Keratinocyte (primary cell): ENCODE data around the gene SDK1. TPM values are rescaled to one million over a fixed set of nuclear protein-coding genes. Genes with fewer than 3 reads are reported as not detected.

Source experiments
- DNase-seq: peaks from one replicate; pipeline ENCODE4 v3.0.0-alpha.2; 2011; ENCODE audit warnings: low read depth, missing footprints, low spot score
- FAIRE-seq: peaks from 2 replicates; lab custom pipeline; 2011; peaks lifted over from hg19 to GRCh38; lab: Jason Lieb, UNC
- H2AFZ ChIP-seq: 2 replicates; pipeline ENCODE4 v1.6.0; 2012; ENCODE audit warnings: low read length, control low read depth, inconsistent platforms; ENCODE audit not compliant: control insufficient read depth
- H3K27ac ChIP-seq: 2 replicates; pipeline ENCODE4 v1.5.1; 2011; ENCODE audit warnings: low read length; ENCODE audit not compliant: control insufficient read depth, insufficient read depth
- H3K27me3 ChIP-seq: 3 replicates; pipeline ENCODE4 v1.6.0; 2011; ENCODE audit warnings: low read length; ENCODE audit not compliant: control insufficient read depth, insufficient read depth; ENCODE audit errors: extremely low read depth
- H3K36me3 ChIP-seq, 2 experiments: 2 replicates in 1 of 2; 3 replicates in 1 of 2; pipeline ENCODE4 v1.5.1; 2011; ENCODE audit warnings: low read length in 2 of 2, mild to moderate bottlenecking in 1 of 2; ENCODE audit not compliant: control insufficient read depth in 2 of 2, insufficient read depth in 2 of 2; ENCODE audit errors: extremely low read depth in 1 of 2
- H3K4me1 ChIP-seq: 3 replicates; pipeline ENCODE4 v1.5.1; 2011; ENCODE audit warnings: low read length; ENCODE audit not compliant: control insufficient read depth, insufficient read depth; ENCODE audit errors: extremely low read depth
- H3K4me2 ChIP-seq: 3 replicates; pipeline ENCODE4 v1.6.0; 2011; ENCODE audit warnings: low read depth, low read length; ENCODE audit not compliant: control insufficient read depth, insufficient read depth; ENCODE audit errors: extremely low read depth
- H3K4me3 ChIP-seq, 3 experiments: fragments of 200-600 bp in 1 of 3; sonication (generic) in 1 of 3; 2 replicates in 2 of 3; 3 replicates in 1 of 3; pipeline ENCODE4 v1.5.1; 2011 to 2016; ENCODE audit warnings: low read length in 3 of 3, mild to moderate bottlenecking in 3 of 3, control low read depth in 2 of 3, inconsistent platforms in 1 of 3, low read depth in 1 of 3, mixed read lengths in 1 of 3, mixed run types in 1 of 3, moderate library complexity in 1 of 3; ENCODE audit not compliant: control insufficient read depth in 2 of 3, insufficient read depth in 2 of 3; ENCODE audit errors: extremely low read depth in 1 of 3
- H3K79me2 ChIP-seq: 2 replicates; pipeline ENCODE4 v1.6.0; 2012; ENCODE audit warnings: low read length; ENCODE audit not compliant: control insufficient read depth, insufficient read depth
- H3K9ac ChIP-seq: 3 replicates; pipeline ENCODE4 v1.6.0; 2011; ENCODE audit warnings: low read length; ENCODE audit not compliant: control insufficient read depth, insufficient read depth; ENCODE audit errors: extremely low read depth
- H3K9me1 ChIP-seq: 3 replicates; pipeline ENCODE4 v1.6.0; 2011; ENCODE audit warnings: low read length; ENCODE audit not compliant: control insufficient read depth, insufficient read depth; ENCODE audit errors: extremely low read depth
- H3K9me3 ChIP-seq: 2 replicates; pipeline ENCODE4 v1.5.1; 2012; ENCODE audit warnings: low read depth, low read length; ENCODE audit not compliant: control insufficient read depth
- H4K20me1 ChIP-seq: 3 replicates; pipeline ENCODE4 v1.6.0; 2011; ENCODE audit warnings: low read length; ENCODE audit not compliant: control insufficient read depth, insufficient read depth; ENCODE audit errors: extremely low read depth
- EZH2 ChIP-seq: IDR thresholded peaks from one replicate; pipeline ENCODE4 v1.6.1; 2012; ENCODE audit warnings: inconsistent platforms, mild to moderate bottlenecking, low read length, moderate library complexity
- dilution Hi-C: fragments of 300-500 bp; cut with MboI; formaldehyde crosslinking; loops from one replicate; pipeline ENCODE4 v1.7.0; 2020; ENCODE audit warnings: low sequenced_read_pairs; ENCODE audit not compliant: extremely low pct_ligation_motif_present
- polyA plus RNA-seq, 5 experiments: library from polyadenylated mRNA; depleted of rRNA in 3 of 5; stranded (reverse) in 3 of 5; stranded (forward) in 1 of 5; unstranded in 1 of 5; fragments of >200 nt; gene quantifications; 1 replicate in 1 of 5; 2 replicates in 3 of 5; 3 replicates in 1 of 5; pipeline versions ENCODE4 v1.2.1 to v1.2.3, GENCODE V29; 2011 to 2012; ENCODE audit warnings: missing spikeins in 2 of 5, low read depth in 1 of 5, low replicate concordance in 1 of 5
- TF ChIP-seq, protein P1 (sequence below), 3 experiments: IDR thresholded peaks in 1 of 3; conservative IDR thresholded peaks in 1 of 3; optimal IDR thresholded peaks in 1 of 3; 2 replicates in 2 of 3; 3 replicates in 1 of 3; pipeline versions ENCODE3 to v1.5.1; 2011; ENCODE audit warnings: low read length in 3 of 3, mild to moderate bottlenecking in 3 of 3, moderate library complexity in 2 of 3, control low read depth in 1 of 3, inconsistent platforms in 1 of 3; ENCODE audit not compliant: insufficient read depth in 2 of 3; ENCODE audit errors: extremely low read depth in 1 of 3

Gene SDK1
- polyA plus RNA-seq, 1 donor (not counting 4 experiments of a cell fraction or from before 2014, with no cell fraction given): 0.66 TPM

DNA sequence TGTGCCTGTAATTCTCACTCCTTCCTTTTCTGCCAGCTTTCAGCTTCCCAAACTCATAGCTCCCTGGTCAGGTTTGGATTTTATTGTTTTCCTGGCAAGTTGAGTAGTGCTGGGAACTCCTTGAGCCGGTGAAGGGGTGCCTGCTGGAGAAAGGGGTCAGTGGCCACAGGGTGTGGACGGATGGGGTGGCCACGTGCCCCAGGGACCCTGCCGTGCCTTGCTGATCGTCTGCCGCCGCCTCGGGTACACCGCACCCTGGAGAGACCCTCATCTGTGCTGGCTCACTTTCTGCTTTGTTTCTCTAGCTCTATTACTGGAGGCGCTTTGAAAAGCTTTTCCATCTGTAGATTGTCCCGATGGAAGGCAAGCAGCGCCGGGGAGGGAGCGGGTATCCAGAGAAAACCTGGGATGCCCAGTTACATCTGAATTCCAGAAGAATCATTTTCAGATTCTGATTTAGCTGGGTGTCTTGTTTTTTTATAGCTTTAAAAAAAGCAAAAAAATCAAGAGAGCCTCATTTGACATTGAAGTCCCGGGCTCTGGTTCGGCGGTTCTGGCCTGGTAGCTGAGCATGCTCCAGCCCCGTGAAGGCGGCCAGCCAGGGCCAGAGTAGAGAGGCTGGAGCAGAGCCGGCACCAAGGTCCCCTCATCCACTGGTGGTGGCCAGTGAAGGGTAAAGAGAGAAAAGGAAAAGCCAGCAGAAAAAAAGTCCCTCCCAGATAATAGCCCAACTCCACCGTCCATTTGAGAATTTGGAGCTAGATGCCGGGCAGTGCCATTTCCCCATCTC, 870.1 kb downstream of the SDK1 start:
- Histone ChIP-seq H3K79me2 (no peaks in the 10 kb centered on the region), H3K27ac (no peak overlapping the region), H3K27me3 (peaks cover 18% of the 10 kb centered on the region), H3K9ac (no peak overlapping the region), H4K20me1 (no peaks in the 10 kb centered on the region), H3K36me3 (peaks cover 0 to 4% of the 10 kb centered on the region in 2 experiments), H2AFZ (no peak overlapping the region), H3K9me1 (no peaks in the 10 kb centered on the region), H3K4me3 (no peak overlapping the region), H3K9me3 (no peaks in the 10 kb centered on the region), H3K4me1 (peaks cover 10% of the 10 kb centered on the region), H3K4me2 (no peak overlapping the region)
- FAIRE-seq (no peak), DNase-seq (no peak)
- dilution Hi-C loops: no loop called here
- TF ChIP-seq, protein P1, sequence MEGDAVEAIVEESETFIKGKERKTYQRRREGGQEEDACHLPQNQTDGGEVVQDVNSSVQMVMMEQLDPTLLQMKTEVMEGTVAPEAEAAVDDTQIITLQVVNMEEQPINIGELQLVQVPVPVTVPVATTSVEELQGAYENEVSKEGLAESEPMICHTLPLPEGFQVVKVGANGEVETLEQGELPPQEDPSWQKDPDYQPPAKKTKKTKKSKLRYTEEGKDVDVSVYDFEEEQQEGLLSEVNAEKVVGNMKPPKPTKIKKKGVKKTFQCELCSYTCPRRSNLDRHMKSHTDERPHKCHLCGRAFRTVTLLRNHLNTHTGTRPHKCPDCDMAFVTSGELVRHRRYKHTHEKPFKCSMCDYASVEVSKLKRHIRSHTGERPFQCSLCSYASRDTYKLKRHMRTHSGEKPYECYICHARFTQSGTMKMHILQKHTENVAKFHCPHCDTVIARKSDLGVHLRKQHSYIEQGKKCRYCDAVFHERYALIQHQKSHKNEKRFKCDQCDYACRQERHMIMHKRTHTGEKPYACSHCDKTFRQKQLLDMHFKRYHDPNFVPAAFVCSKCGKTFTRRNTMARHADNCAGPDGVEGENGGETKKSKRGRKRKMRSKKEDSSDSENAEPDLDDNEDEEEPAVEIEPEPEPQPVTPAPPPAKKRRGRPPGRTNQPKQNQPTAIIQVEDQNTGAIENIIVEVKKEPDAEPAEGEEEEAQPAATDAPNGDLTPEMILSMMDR (optimal IDR thresholded peaks at IDR 0.05 in 1 of 3, IDR thresholded peaks at IDR 0.05 in 1 of 3, conservative IDR thresholded peaks at IDR 0.05 in 1 of 3; ENCODE audit: extremely low read depth in 1 of 3, insufficient read depth in 2 of 3, low read length in 3 of 3): no peak
- no peak for TF ChIP-seq EZH2

DNA sequence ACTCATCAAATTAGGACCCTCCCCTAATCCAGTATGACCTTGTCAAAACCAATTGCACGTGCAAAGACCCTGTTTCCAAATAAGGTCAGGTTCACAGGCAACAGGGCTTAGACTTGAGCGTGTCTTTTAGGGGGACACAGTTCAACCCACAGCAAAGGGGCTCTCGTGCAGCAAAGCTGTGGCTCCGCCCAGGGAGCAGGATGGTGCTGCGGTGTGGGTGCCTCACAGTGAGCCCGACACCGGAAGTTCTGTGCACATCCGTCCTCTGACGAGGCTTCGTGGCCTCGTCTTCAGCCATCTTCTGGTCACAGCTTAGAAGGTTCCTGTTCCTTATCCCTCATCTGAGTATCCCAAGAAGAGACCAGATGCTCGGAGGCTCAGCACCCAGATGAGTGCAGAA, 871.8 kb downstream of the SDK1 start:
- no peaks in the 10 kb centered on the region for H3K9me3 ChIP-seq
- TF ChIP-seq EZH2: no peak
- TF ChIP-seq, protein P1 (optimal IDR thresholded peaks at IDR 0.05 in 1 of 3, IDR thresholded peaks at IDR 0.05 in 1 of 3, conservative IDR thresholded peaks at IDR 0.05 in 1 of 3; ENCODE audit: extremely low read depth in 1 of 3, insufficient read depth in 2 of 3, low read length in 3 of 3): no peak
- FAIRE-seq: no peak
- no peak overlapping the region for H3K9ac ChIP-seq
- no peak overlapping the region for H3K27ac ChIP-seq
- H3K79me2 ChIP-seq: no peaks in the 10 kb centered on the region
- dilution Hi-C loops: no loop called here
- DNase-seq: no peak
- peaks cover 18% of the 10 kb centered on the region for H3K4me1 ChIP-seq
- H4K20me1 ChIP-seq: no peaks in the 10 kb centered on the region
- no peaks in the 10 kb centered on the region for H3K9me1 ChIP-seq
- H3K27me3 ChIP-seq: peaks cover 18% of the 10 kb centered on the region
- no peak overlapping the region for H2AFZ ChIP-seq
- no peak overlapping the region for H3K4me2 ChIP-seq
- no peak overlapping the region for H3K4me3 ChIP-seq
- no peaks in the 10 kb centered on the region for H3K36me3 ChIP-seq
